Nucleus accumbens (tissue), 56 donors: ENCODE results near the gene ZNF500.

ENCODE experiments used
- DNase-seq, 56 donors: peaks; one replicate each; lab custom pipeline; 2025; lab: John Stamatoyannopoulos, UW

The ZNF500 gene

GRCh38 chr16:4766875-4767628, at the start of gene ZNF500:
TSS of gene ZNF500 (minus strand) at chr16:4767162. CDS start at chr16:4765978, 1,184 bp downstream.
- DNase-seq: peak; percentile 67 to 99 (median 95)

GRCh38 chr16:4814542-4815173, 47.7 kb upstream of the ZNF500 start:
- DNase-seq: no peak

GRCh38 chr16:4814046-4814445, 47.1 kb upstream of the ZNF500 start:
- no peak for DNase-seq

- DNase-seq: no peak
These were observed 46.5 kb upstream of the ZNF500 start for GRCh38 chr16:4813251-4814003.

GRCh38 chr16:4811773-4812172, 44.8 kb upstream of the ZNF500 start:
- no peak for DNase-seq

GRCh38 chr16:4811242-4811641, 44.3 kb upstream of the ZNF500 start:
- no peak for DNase-seq

- no peak for DNase-seq
These were observed 39.3 kb upstream of the ZNF500 start for GRCh38 chr16:4806280-4806679.

GRCh38 chr16:4805231-4805630, 38.3 kb upstream of the ZNF500 start:
- no peak for DNase-seq

GRCh38 chr16:4803898-4804762, 37.2 kb upstream of the ZNF500 start:
- no peak for DNase-seq

GRCh38 chr16:4803401-4803844, 36.5 kb upstream of the ZNF500 start:
- peak in 4 of 56 donors; percentile 6 to 26 (median 12) for DNase-seq

GRCh38 chr16:4802659-4803287, 35.8 kb upstream of the ZNF500 start:
- peak in 55 of 56 donors; percentile 63 to 99 (median 94) for DNase-seq

- peak in 53 of 56 donors; percentile 17 to 86 (median 61) for DNase-seq
These were observed 35.1 kb upstream of the ZNF500 start, which contains the start of gene ROGDI for GRCh38 chr16:4801962-4802658. TSS of gene ROGDI (minus strand) at chr16:4802633. CDS start at chr16:4802571, 62 bp downstream.

GRCh38 chr16:4801051-4801961, 34.3 kb upstream of the ZNF500 start:
- peak in 9 of 56 donors; percentile 32 to 60 (median 54) for DNase-seq

- DNase-seq: peak in 53 of 56 donors; percentile 25 to 92 (median 76)
These were observed 33.5 kb upstream of the ZNF500 start for GRCh38 chr16:4800290-4801041.

GRCh38 chr16:4799171-4799855, 32.4 kb upstream of the ZNF500 start:
- no peak for DNase-seq

- DNase-seq: no peak
These were observed 31.5 kb upstream of the ZNF500 start for GRCh38 chr16:4798456-4798855.
